Neural progenitor cell (in vitro differentiated cells): ENCODE measurements around the gene DLG2.

Source experiments
- CTCF ChIP-seq: fragments of 200-600 bp; sonication (generic); IDR thresholded peaks from 2 replicates; pipeline ENCODE4 v1.5.1; 2017; ENCODE audit warnings: antibody characterized with exemption, mild to moderate bottlenecking
- EZH2phosphoT487 ChIP-seq: fragments of 200-600 bp; sonication (generic); IDR thresholded peaks from 2 replicates; pipeline ENCODE4 v1.6.1; 2017; ENCODE audit warnings: antibody characterized with exemption

- peak; percentile 34 for TF ChIP-seq CTCF
- TF ChIP-seq EZH2phosphoT487, result no peak
Observed at GRCh38 chr11:84146826-84147225, 1480.3 kb downstream of the DLG2 start.
